Activated naive CD4-positive, alpha-beta T cell treated with anti-CD3 and anti-CD28 coated beads, Interleukin-2, amount 50 U/mL, for 16 hours (primary cell): ENCODE measurements around the gene SOCS1.

Experiments used
- DNase-seq: peaks from one replicate; pipeline ENCODE4 v3.0.0-alpha.2; 2020

Gene SOCS1

DNA sequence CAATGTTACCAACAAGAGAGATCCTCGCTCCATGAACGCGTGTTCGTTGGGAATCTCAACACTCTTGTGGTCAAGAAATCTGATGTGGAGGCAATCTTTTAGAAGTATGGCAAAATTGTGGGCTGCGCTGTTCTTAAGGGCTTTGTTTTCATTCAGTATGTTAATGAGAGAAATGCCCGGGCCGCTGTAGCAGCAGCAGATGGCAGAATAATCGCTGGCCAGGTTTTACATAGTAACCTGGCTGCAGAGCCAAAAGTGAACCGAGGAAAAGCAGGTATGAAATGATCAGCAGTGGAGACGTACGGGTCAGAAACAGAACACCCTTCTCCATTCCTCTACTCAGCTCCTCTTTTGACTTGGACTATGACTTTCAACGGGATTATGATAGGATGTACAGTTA lies 13.3 kb downstream of the SOCS1 start:
- DNase-seq, result no peak

DNA sequence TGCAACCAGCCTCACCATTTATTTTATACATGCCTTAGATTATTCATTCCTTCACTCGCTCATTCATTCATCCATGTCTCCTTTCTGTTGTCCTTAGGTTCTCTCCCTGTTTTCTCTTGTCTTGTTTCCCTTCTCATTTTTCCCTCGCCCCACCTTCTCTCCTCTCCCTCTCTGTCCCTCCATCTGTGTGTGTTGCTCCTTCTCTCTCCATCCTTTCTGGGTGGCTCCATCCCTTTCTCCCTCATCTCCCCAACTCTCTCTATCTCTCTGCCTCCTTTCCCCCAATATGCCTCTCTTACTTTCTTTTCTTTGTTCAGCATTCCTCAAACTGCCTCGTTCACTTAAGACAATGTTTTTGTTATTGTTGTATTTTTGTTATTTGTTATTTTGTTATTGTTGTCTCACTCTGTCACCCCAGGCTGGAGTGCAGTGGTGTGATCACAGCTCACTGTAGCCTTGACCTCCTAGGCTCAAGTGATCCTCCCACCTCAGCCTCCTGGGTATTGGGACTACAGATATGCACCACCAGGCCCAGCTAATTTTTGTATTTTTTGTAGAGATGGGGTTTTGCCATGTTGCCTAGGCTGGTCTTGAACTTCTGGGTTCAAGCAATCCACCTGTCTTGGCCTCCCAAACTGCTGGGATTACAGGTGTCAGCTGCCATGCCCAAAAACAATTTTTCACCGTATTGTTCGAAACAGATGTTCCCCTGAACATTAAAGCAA lies 14.4 kb downstream of the SOCS1 start:
- no peak for DNase-seq

DNA sequence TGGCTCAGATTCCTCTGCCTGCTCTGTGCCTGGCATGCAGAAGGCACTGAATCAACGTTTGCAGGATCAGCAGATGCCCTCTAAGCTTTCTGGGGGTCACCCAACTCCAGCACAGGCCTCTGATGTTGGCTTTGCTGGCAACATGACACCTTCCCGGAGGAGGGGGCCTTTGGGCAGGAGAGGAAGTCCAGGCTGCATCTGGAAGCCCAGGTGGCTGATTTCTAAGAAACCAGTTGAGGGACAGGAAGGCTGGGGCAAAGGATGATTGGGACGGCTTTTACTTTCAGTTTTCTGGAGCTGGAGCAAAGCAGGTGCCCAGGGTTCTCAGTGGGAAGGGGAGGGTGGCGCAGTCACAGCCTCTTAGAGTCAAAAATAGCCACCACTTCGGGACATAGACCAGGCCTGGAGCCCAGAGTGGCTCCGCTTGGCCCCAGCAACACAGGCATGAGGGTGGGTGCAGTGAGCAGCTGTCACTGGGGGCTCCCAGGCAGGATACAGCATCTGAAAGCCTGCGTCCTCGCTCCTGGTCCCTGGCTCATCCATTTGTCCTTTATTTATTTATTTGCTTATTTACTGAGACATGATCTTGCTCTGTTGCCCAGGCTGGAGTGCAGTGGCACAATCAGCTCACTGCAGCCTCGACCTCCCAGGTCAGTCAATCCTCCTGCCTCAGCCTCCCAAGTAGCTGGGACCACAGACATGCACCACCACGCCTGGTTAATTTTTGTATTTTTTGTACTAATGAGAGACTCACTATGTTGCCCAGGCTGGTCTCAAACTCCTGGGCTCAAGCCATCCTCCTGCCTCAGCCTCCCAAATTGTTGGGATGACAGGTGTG lies 15.1 kb downstream of the SOCS1 start:
- no peak for DNase-seq

DNA sequence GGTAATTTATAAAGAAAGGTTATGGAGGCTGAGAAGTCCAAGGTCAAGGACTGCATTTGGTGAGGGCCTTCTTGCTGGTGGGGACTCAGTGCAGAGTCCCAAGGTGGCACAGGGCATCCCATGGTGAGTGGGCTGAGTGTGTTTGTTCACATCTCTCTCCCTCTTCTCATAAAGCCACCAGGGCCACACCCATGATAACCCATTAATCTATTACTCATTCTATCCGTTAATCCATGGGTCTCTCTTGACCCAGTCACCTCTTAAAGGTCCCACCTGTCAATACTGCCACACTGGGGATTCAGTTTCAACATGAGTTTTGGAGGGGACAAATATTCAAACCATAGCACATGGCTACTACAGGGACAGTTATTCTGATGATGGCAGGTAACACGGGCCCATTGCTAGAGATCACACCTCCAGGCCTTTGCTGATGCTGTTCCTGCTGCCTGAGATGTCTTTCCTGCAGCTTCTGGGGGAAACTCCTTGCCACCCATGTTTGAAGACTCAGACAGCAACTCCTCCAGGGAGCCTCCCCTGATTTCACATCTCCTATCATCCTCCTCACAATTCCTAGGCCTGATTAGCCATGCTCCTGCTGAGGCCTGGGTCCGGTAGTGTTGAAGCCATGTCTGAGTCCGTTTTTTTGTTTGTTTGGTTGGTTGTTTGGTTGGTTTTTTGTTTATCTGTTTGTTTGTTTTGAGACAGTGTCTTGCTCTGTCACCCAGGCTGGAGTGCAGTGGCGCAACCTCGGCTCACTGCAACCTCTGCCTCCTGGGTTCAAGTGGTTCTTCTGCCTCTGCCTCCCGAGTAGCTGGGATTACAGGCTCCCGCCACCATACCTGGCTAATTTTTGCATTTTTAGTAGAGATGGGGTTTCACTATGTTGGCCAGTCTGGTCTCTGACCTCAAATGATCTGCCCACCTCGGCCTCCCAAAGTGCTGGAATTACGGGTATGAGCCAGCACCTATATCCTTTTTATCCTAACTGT lies 16.1 kb downstream of the SOCS1 start:
- no peak for DNase-seq

DNA sequence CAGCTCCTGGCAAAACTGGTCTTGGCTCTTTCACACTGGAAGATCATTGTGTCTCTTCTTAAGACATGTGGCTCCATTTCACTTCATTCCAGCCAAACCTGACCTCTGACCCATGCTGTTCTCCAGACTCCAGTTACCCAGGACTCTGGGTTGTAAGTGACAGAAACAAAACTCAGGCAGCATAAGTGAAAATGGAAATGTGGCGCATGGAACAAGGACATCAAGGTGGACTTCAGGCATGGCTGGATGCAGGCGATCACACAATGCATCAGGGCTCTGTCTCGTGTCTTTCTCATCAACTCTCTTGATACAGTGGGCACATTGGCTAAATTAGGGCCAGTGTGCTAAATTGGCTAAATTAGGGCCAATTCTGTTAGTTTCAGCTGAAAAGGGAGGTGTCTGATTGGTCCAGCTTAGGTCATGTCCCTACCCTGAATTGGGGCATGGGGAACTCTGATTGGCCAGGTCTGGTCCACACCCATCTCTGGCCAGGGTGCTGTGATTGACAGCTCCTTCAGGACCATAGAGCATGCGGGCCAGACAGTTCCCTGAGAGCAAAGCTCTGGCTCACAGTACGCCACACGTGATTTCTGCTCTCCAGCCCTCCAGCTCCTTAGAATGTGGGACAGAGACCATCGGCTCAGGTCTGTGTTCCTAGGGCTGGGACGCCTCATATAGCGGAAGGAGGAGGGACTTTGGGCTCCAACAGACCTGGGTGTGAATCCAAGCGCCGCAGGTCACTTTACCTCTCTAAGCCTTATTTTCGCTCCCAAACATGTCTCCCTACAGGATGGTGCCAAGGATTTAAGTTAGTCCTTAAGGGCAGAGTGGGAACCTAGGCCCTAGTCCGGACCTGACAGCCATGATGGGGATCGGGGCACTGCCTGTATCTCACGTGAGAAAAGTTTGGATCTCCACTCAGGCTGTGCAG lies 17.5 kb downstream of the SOCS1 start:
- DNase-seq, result no peak

DNA sequence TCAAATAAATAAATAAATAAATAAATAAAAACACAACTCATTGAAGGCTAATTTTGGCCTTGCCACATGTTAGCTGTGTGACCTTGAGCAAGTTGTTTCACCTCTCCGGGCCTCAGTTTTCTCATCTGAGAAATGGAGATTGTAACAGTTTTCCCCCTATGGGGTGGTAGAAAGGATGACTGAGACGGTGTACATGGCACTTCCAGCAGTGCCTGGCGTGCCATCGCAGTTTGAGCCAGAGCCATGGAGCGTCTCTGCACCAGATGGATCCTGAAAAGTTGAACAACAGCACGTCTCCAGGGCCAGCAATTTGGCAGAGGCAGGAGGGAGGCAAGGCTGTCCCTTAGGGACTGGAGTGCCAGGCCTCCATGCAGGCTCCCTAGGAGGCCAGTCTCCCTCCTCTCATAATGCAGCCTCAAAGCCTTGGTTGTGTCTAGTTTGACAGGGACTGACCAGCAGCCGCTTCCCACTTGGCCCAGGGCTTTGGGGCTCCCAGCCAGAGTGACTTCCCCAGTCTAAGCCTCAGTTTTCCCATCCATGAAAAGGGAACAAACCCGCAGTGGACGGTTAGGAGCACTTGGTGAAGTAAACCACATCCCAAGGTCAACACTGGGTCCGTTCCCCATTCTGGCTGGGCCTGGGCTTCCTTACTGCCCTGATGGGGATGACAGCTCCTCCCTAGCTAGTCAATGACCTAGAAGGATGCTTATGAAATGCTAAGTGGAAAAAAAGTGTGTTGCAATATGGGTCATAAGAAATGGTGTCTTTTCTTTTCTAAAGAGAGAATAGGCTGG lies 19.3 kb downstream of the SOCS1 start:
- no peak for DNase-seq

DNA sequence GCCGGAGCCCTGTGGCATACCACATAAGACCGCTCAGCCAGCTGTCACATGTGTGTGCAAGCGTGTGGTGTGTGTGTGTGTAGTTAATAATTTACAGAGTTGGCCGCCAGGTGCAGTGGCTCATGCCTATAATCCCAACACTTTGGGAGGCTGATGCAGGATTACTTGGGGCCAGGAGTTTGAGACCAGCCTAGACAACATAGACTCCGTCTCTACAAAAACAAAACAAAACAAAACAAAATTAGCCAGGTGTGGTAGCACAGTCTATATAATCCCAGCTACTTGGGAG lies 20.4 kb downstream of the SOCS1 start:
- DNase-seq, result no peak

DNA sequence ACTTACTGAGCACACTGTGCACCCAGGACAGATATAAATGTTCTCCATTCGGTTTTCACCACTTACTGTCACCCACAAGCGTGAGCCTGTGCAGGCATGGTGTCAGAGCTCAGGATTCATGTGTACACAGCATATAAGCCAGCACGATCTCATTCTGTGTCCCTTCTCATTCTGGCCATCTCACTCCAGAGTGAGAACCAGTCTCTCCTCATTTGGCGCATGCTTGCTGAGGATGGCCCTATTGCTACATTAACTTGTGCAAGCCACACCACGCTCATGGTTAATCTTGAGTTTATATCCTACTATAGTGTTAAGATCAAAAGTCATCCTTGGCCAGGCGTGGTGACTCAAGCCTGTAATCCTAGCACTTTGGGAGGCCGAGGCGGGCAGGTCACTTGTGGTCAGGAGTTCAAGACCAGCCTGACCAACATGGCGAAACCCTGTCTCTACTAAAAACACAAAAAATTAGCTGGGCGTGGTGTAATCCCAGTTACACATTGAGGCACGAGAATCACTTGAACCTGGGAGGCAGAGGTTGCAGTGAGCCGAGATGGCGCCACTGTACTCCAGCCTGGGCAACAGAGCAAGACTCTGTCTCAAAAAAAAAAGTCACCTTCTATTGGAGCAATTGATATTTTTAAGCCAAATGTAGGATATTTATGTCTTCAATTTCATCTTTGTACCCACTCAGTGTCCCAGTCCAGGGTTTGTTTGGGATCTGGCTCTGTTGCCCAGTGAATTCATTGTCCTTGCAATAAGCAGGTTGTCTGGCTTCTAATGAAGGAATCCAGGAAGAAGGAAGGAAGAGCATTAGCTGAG lies 20.9 kb downstream of the SOCS1 start:
- no peak for DNase-seq

DNA sequence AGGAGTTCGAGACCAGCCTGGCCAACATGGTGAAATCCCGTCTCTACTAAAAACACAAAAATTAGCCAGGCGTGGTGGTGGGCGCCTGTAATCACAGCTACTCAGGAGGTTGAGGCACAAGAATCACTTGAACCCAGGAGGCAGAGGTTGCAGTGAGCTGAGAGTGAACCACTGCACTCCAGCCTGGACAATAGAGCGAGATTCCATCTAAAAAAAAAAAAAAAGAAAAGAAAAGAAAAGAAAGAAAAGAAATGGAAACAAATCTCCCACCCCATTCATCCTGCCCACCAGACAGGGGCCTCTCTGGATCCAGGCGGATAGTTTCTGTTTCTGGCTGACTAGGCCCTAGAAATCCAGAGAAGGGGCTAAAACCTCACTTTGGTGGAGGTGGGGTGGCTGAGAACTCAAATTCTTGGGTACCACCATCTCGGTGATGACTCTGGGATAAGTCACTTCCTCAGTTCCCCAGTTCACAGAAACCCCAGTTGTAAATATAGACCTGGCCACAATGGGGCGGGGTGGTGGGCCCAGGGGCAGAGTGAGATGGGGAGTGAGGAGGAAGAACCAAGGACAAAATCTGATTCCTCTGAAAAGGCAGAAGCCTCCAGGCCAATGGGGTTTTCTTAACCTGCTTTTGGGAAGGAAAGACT lies 22.2 kb downstream of the SOCS1 start:
- DNase-seq, result peak; percentile 68

DNA sequence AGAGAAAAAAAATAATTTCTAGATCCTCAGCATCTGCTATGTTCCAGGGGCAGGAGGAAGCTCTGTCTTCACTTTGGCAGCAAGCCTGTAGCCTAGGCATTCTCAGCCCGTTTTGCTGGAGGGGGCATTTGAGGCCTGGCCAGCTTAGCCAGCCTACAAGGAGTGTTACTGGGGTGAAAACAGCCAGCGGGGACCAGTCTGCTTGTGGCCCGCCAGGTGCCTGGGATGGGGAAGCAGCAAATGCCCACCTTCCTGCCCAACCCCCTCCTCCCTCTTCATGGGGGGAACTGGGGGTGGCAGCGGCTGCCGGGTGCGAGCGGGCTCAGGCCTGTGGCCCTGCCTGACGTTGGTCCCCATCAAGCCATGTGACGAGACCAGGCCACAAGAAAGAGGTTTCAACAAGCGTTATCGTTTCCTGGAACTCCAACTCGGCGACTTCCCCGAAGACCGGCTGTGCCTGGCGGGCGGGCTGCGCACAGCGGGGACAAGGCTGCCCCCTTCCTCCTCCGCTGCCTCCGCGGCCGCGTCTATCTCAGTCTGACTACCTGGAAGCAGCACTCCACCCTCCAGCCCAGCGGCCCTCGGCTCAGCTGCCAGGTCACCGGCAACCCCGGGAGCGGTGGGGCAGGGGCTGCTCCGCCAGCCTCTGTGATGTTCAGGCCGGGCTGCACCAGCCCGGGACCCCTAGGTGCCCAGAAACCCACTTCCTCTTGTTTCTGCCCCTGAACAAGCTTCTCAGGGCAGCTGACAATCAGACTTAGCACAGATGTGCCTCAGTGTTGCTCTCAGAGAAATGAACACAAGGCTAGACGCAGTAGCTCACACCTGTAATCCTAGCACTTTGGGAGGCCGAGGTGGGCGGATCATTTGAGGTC lies 22.9 kb downstream of the SOCS1 start:
- peak; percentile 79 for DNase-seq

DNA sequence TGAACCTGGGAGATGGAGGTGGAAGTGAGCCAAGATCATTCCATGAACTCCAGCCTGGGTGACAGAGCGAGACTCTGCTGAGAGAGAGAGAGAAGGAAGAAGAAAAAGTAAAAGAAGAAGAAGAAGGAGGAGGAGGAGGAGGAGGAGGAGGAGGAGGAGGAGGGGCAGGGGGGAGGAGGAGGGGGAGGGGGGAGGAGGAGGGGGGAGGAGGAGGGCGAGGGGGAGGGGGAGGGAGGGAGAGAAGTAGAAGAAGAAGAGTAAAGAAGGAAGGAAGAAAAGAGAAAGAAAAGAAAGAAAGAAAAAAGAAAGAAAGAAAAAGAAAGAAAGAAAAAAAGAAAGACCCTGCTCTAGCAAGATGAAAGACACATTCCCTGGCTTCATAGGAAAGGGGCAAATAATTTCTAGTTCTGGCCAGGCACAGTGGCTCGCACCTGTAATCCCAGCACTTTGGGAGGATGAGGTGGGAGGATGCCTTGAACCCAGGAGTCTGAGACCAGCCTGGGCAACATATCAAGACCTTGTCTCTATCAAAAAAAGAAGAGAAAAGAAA lies 23.6 kb downstream of the SOCS1 start:
- DNase-seq, result no peak

DNA sequence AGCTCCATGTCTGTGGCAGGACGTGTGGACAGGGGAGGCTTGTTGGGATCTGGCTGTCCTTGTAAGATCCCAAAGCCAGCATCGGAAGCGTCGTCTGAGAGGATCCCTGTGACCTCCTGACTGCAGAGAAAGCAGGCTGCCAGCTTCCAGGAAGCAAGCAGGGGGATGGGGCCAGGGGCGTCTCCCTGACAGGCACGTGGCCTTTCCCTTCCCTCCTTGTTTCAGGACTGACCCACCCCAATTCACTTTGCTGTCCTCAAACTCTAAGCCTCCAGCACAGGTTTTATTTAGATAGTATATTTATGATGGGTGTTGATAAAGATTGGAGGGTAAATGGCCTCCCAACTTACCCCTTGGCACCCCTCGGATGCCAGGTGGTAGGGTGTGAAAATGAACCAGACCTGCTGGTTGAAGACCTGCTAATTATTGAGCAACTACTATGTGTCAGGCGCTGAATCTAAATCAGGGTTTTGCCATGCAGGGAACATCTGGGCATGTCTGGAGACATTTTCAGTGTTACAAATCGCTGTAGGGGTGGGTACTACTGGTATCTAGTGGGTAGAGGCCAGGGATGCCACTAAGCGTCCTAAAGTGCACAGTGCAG lies 24.5 kb downstream of the SOCS1 start:
- no peak for DNase-seq

DNA sequence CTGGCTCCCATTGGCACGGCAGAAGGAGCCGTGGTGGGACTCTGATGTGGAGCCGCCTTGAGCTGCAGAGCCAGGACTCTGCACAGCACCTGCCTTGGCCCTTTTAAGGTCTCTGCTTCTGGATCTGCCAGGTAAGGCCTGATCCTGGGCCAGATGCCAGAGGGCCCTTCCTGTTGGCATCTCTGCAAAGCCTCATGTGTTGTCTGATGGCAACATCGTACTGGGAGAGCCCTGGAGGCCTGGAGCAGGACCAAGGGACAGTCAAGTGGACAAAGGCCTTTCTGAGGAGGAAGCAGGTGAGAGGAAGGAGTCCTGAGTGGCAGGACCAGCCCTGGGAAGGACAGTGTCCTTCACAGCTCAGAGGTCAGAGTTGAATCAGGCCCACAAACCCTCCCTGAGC lies 26.1 kb downstream of the SOCS1 start:
- DNase-seq, result no peak

DNA sequence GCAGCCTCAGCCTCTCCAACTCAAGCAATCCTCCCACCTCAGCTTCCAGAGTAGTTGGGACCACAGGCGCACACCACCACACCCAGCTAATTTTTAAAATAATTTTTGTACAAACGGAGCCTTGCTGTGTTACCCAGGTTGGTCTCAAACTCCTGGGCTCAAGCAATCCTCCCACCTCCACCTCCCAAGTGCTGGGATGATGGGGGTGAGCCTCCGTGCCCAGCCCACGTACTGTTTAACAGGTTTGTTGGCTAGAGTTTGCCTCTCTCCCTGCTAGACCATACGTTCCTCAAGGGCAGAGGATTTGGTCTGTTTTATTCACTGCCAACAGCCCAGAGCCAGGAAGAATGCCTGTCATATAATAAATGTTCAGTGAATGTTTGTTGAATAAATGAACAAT lies 26.6 kb downstream of the SOCS1 start:
- DNase-seq, result no peak

DNA sequence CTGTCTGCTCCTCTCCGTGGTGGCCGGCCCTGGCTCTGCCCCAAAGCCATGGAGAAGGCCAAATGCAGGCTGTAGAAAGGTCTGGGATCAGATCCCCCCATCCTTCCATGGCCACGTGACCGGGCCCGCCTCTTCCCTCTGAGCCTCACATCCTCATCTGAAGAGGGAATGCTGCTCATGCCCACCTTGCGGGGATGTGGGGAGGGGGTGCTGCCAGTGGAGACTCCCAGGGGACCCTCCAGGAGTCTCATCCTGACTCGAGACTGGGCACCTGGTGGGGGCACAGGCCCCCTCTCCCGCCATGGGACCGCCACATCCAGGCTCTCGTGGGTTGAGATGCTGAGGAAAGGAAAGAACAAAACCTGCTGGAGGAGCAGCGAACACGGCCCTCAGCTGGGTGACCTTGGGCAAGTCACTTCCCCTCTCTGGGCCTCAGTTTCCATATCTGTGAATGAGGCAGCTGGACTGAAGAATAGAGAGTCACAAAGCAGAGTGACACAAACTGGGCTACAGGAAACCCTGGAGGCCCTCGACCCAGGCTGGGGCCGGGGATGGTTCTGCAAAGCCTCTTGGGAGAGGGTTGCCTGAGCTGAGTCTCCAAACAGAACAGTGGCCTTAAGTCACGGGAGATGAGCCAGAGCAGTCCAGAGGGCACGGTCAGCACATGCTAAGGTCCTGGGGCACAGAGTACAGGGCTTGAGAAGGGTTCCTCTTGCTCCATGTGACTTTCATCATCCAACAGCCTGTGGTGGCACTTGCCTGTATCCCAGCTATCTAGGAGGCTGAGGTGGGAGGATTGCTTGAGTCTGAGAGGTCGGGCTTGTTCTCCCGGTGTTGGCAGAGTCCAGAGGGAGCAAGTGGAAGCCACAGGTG lies 30.1 kb downstream of the SOCS1 start:
- no peak for DNase-seq

DNA sequence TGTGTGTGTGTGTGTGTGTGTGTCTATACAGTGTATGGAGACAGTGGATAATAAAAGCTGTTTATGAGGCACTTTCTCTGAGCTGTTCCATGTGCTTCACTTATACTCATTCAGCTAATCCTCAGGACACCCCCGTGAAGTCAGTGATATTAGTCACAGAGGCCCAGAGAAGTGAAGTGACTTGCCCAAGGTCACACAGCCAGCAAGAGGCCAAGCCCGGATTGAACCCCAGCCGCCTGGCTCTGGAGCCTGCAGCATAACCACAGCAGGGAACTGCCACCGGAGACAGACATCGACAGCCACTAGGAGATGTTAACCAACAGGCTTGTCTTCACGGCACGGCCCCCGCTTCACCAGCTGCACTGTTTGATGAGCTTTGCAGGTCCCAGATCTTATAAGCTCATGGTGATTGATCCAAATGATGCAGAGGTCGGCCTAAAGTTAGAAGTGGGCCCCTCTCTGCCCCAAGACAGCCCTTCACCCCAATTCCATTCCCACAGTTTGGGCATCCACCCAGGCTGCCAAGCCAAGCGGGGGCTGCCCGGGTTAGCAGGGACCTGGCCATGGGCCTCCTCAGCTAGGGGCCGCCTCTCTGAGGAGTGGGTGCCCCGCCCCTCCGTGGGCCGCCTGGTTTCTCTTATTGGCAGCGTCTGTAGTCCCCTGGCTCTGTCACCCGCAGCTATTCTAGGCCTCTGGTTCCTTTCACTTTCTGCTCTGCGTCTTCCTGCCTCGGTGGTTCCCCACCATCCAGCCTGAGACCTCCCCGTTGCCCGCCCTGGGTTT lies 30.9 kb downstream of the SOCS1 start:
- peak; percentile 86 for DNase-seq
